B cell (primary cell): Measurements from ENCODE around the gene STUM. TPM values are rescaled to one million over a fixed set of nuclear protein-coding genes. Genes with fewer than 3 reads are reported as not detected.

Experiments
- ATAC-seq: fragments of 200-7000 bp; cut with Tn5 transposase; one replicate; pipeline ENCODE4 v1.10.0; 2021; ENCODE audit warnings: low read depth, mild to moderate bottlenecking, moderate number of reproducible peaks, moderate library complexity
- CTCF ChIA-PET: fragments of 350-600 bp; sonication (Branson Sonifier 250); formaldehyde crosslinking; loops from one replicate; lab custom pipeline; 2021; ENCODE audit warnings: antibody characterized with exemption, inconsistent platforms; lab: Charles Lee
- POLR2A ChIA-PET: fragments of 350-600 bp; sonication (Branson Sonifier 250); formaldehyde crosslinking; loops from one replicate; lab custom pipeline; 2021; ENCODE audit warnings: antibody characterized with exemption; lab: Charles Lee
- DNase-seq: peaks from one replicate; pipeline ENCODE4 v3.0.0; 2013
- H2AFZ ChIP-seq: 2 replicates; pipeline ENCODE4 v1.6.1; 2012; ENCODE audit warnings: mild to moderate bottlenecking, low read depth, low read length; ENCODE audit not compliant: insufficient read depth, poor library complexity, severe bottlenecking
- H3K27ac ChIP-seq, 2 donors: 1 replicate in 1 of 2; 2 replicates in 1 of 2; pipeline ENCODE4 v1.5.1; 2012 to 2013; ENCODE audit warnings: low read length in 2 of 2, mild to moderate bottlenecking in 2 of 2, moderate library complexity in 1 of 2
- H3K27me3 ChIP-seq, 4 experiments: fragments of 200-600 bp in 1 of 4; sonication (generic) in 1 of 4; replicated peaks in 1 of 4; 1 replicate in 2 of 4; 2 replicates in 2 of 4; pipeline versions ENCODE4 v1.6.1 to v1.7.0; 2013 to 2016; ENCODE audit warnings: low read length in 3 of 4, mild to moderate bottlenecking in 2 of 4, mixed read lengths in 1 of 4, moderate library complexity in 1 of 4; ENCODE audit not compliant: insufficient read depth in 4 of 4, control insufficient read depth in 3 of 4; ENCODE audit errors: control extremely low read depth in 1 of 4
- H3K36me3 ChIP-seq, 2 experiments: replicated peaks in 1 of 2; 1 replicate in 1 of 2; 2 replicates in 1 of 2; pipeline versions ENCODE4 v1.6.1 to v1.7.1; 2013; ENCODE audit warnings: low read length in 1 of 2; ENCODE audit not compliant: insufficient read depth in 2 of 2, control insufficient read depth in 1 of 2; ENCODE audit errors: control extremely low read depth in 1 of 2, extremely low read depth in 1 of 2
- H3K4me1 ChIP-seq, 2 donors: fragments of 200-600 bp in 1 of 2; sonication (generic) in 1 of 2; 1 replicate in 1 of 2; 2 replicates in 1 of 2; pipeline versions ENCODE4 v1.5.1 to v1.6.1; 2013 to 2017; ENCODE audit warnings: low read length in 2 of 2; ENCODE audit not compliant: control insufficient read depth in 2 of 2, insufficient read depth in 2 of 2
- H3K4me2 ChIP-seq: replicated peaks from 2 replicates; pipeline ENCODE3; 2012; ENCODE audit warnings: mild to moderate bottlenecking, low read depth, low read length; ENCODE audit not compliant: poor library complexity, severe bottlenecking
- H3K4me3 ChIP-seq, 5 experiments: fragments of 200-600 bp in 1 of 5; sonication (generic) in 1 of 5; 1 replicate in 3 of 5; 2 replicates in 2 of 5; pipeline versions ENCODE4 v1.5.1 to v1.7.0; 2011 to 2016; ENCODE audit warnings: low read length in 4 of 5, mild to moderate bottlenecking in 4 of 5, low read depth in 2 of 5, control low read depth in 1 of 5, moderate library complexity in 1 of 5; ENCODE audit not compliant: insufficient read depth in 1 of 5; ENCODE audit errors: control extremely low read depth in 1 of 5, extremely low read depth in 1 of 5
- H3K79me2 ChIP-seq: fragments of 200-600 bp; sonication (generic); one replicate; pipeline ENCODE4 v1.6.0; 2016; ENCODE audit warnings: low read length; ENCODE audit not compliant: control insufficient read depth, insufficient read depth
- H3K9ac ChIP-seq: fragments of 200-600 bp; sonication (generic); 2 replicates; pipeline ENCODE4 v1.6.1; 2017; ENCODE audit warnings: mild to moderate bottlenecking, low read length, moderate library complexity
- H3K9me3 ChIP-seq, 3 donors: one replicate each; pipeline versions ENCODE4 v1.6.1 to v1.7.1; 2013; ENCODE audit warnings: low read length in 2 of 3; ENCODE audit not compliant: control insufficient read depth in 2 of 3, insufficient read depth in 1 of 3; ENCODE audit errors: control extremely low read depth in 1 of 3
- H4K20me1 ChIP-seq: 2 replicates; pipeline ENCODE4 v1.6.0; 2012; ENCODE audit warnings: mild to moderate bottlenecking, low read length; ENCODE audit not compliant: insufficient read depth, control insufficient read depth, poor library complexity, severe bottlenecking
- H3K27ac Mint-ChIP-seq: one replicate; pipeline ENCODE4 v1.8.0; 2021; ENCODE audit warnings: mixed read lengths
- H3K27me3 Mint-ChIP-seq: one replicate; pipeline ENCODE4 v1.8.0; 2021; ENCODE audit warnings: mixed read lengths
- H3K4me1 Mint-ChIP-seq: one replicate; pipeline ENCODE4 v1.8.0; 2021; ENCODE audit warnings: mixed read lengths
- H3K4me3 Mint-ChIP-seq: one replicate; pipeline ENCODE4 v1.8.0; 2021; ENCODE audit warnings: mixed read lengths
- H3K9me3 Mint-ChIP-seq: one replicate; pipeline ENCODE4 v1.8.0; 2022; ENCODE audit warnings: mixed read lengths; ENCODE audit not compliant: insufficient read depth
- EZH2 ChIP-seq: IDR thresholded peaks from 2 replicates; pipeline ENCODE4 v1.6.1; 2012; ENCODE audit warnings: borderline replicate concordance, low read depth, mild to moderate bottlenecking, moderate library complexity, low read length; ENCODE audit not compliant: insufficient read depth, poor library complexity, severe bottlenecking
- WGBS: methylation state at CpG from one replicate; pipeline ENCODE4 v1.1.5; 2013; ENCODE audit warnings: missing lambda C conversion rate; ENCODE audit not compliant: insufficient coverage; 5-methylcytosine and 5-hydroxymethylcytosine counted together
- intact Hi-C: fragments of 100-400 bp; cut with micrococcal nuclease; formaldehyde crosslinking; loops from one replicate; pipeline ENCODE4 v1.10.0; 2022
- polyA plus RNA-seq: library from polyadenylated mRNA; depleted of rRNA; stranded (reverse); fragments of >200 nt; gene quantifications from 2 replicates; pipeline ENCODE4 v1.2.3, GENCODE V29; 2012
- total RNA-seq, 2 donors: library from RNA; stranded (reverse); fragments of 120-200 nt in 1 of 2; gene quantifications; 1 replicate in 1 of 2; 2 replicates in 1 of 2; pipeline versions ENCODE4 v1.2.3 to v1.2.4, GENCODE V29; 2013 to 2022
- TF ChIP-seq, protein P1 (sequence below): fragments of 200-600 bp; IDR thresholded peaks from one replicate; pipeline ENCODE4 v1.8.0; 2022; ENCODE audit warnings: antibody characterized with exemption, mild to moderate bottlenecking

The STUM gene
- total and polyA plus RNA-seq, 2 donors (not counting 1 experiment from before 2014, with no cell fraction given), result 0.12 to 0.69 TPM

GRCh38 chr1:226562989-226563388 lies 14.4 kb downstream of the STUM start:
- Histone ChIP-seq H3K4me2 (no peak overlapping the region), H3K79me2 (no peaks in the 10 kb centered on the region), H3K4me3 (no peak overlapping the region), H3K36me3 (no peaks in the 10 kb centered on the region), H4K20me1 (no peaks in the 10 kb centered on the region), H3K27me3 (peaks cover 0 to 3% (median 0%) of the 10 kb centered on the region in 4 experiments), H3K4me1 (no peaks in the 10 kb centered on the region), H3K9ac (no peak overlapping the region), H3K9me3 (peaks cover 0 to 4% (median 0%) of the 10 kb centered on the region in 3 donors), H2AFZ (no peak overlapping the region), H3K27ac (no peak overlapping the region)
- POLR2A ChIA-PET, result no interaction called here
- Mint-ChIP-seq H3K27ac (no peak overlapping the region), H3K4me3 (no peak overlapping the region), H3K9me3 (no peaks in the 10 kb centered on the region), H3K27me3 (peaks cover 8% of the 10 kb centered on the region), H3K4me1 (no peaks in the 10 kb centered on the region)
- DNase-seq (no peak), ATAC-seq (no peak)
- TF ChIP-seq EZH2, result no peak
- TF ChIP-seq, protein P1, sequence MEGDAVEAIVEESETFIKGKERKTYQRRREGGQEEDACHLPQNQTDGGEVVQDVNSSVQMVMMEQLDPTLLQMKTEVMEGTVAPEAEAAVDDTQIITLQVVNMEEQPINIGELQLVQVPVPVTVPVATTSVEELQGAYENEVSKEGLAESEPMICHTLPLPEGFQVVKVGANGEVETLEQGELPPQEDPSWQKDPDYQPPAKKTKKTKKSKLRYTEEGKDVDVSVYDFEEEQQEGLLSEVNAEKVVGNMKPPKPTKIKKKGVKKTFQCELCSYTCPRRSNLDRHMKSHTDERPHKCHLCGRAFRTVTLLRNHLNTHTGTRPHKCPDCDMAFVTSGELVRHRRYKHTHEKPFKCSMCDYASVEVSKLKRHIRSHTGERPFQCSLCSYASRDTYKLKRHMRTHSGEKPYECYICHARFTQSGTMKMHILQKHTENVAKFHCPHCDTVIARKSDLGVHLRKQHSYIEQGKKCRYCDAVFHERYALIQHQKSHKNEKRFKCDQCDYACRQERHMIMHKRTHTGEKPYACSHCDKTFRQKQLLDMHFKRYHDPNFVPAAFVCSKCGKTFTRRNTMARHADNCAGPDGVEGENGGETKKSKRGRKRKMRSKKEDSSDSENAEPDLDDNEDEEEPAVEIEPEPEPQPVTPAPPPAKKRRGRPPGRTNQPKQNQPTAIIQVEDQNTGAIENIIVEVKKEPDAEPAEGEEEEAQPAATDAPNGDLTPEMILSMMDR, result no peak
- intact Hi-C loops, result no loop called here
- CTCF ChIA-PET, result interaction anchor here (2.3 to 2.7 kb wide), 2 partner anchors 14 to 16 kb away, joined by 5 to 7 read pairs; partner anchors contain the start of gene STUM
- WGBS, result 57% methylated on average over 1 of the region's 2 CpGs

DNA sequence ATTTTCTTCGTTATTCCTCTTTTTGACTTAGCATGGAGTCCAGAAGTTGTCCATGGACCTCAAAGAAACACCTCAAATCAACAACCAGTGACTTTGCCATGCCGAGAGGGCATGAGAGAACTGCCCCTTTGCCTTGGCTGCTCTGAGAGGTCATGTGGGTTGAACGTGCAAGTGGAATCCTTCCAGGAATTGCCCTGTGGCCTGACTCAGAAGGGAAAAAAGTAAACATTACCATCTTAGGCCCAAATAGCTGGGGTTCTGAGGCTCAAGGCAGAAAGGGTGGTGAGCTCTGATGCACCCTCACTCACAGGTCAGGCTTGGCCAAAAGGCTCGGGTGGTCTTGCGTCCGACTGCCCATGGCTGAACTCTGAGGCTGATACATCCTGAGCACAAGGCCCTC lies 15.1 kb downstream of the STUM start:
- Mint-ChIP-seq H3K27ac (no peak overlapping the region), H3K4me1 (no peaks in the 10 kb centered on the region), H3K4me3 (no peak overlapping the region), H3K27me3 (peaks cover 7% of the 10 kb centered on the region), H3K9me3 (no peaks in the 10 kb centered on the region)
- H3K27me3 ChIP-seq, result peaks cover 0 to 3% (median 0%) of the 10 kb centered on the region in 4 experiments
- 97% methylated on average over 6 of the region's 6 CpGs for WGBS
- POLR2A ChIA-PET, result no interaction called here
- peaks cover 0 to 4% (median 0%) of the 10 kb centered on the region in 3 donors for H3K9me3 ChIP-seq
- H3K4me1 ChIP-seq, result no peaks in the 10 kb centered on the region
- CTCF ChIA-PET, result interaction anchor here (2.3 to 2.7 kb wide), 2 partner anchors 15 to 16 kb away, joined by 5 to 7 read pairs; partner anchors contain the start of gene STUM
- intact Hi-C loops, result no loop called here
- H3K4me3 ChIP-seq, result no peak overlapping the region
- no peak overlapping the region for H2AFZ ChIP-seq
- H3K36me3 ChIP-seq, result no peaks in the 10 kb centered on the region
- H3K79me2 ChIP-seq, result no peaks in the 10 kb centered on the region
- H3K27ac ChIP-seq, result no peak overlapping the region
- H3K4me2 ChIP-seq, result no peak overlapping the region
- no peak for TF ChIP-seq EZH2
- TF ChIP-seq, protein P1, result no peak
- H4K20me1 ChIP-seq, result no peaks in the 10 kb centered on the region
- DNase-seq, result no peak
- H3K9ac ChIP-seq, result no peak overlapping the region
- ATAC-seq, result no peak
